ENCODE measurements around the gene CASTOR2.
"Not testable (repeated sequence)": the region's sequence is repeated elsewhere in the genome, so short reads cannot be mapped to it uniquely, and the experiment has no call there.

The CASTOR2 gene

GRCh38 chr7:74964511-74965119 is at the start of gene CASTOR2:
TSS of gene CASTOR2 (plus strand) at chr7:74964705. CDS start at chr7:74964986, 281 bp downstream.
- DNase-seq (peak; percentile 71), ATAC-seq (peak; percentile 90)

GRCh38 chr7:74922321-74922890 is 42.1 kb upstream of the CASTOR2 start:
- ATAC-seq, DNase-seq: not testable (repeated sequence)

- not testable (repeated sequence) for DNase-seq, ATAC-seq
Observed at GRCh38 chr7:74923644-74924043, 40.9 kb upstream of the CASTOR2 start.

- ATAC-seq: peak; percentile 32
- DNase-seq: not testable (repeated sequence)
Observed at GRCh38 chr7:74926968-74927367, 37.5 kb upstream of the CASTOR2 start.

GRCh38 chr7:74931563-74932328 is 32.8 kb upstream of the CASTOR2 start:
- not testable (repeated sequence) for DNase-seq, ATAC-seq

GRCh38 chr7:74939429-74939828 is 25.1 kb upstream of the CASTOR2 start:
- ATAC-seq, DNase-seq: not testable (repeated sequence)

- not testable (repeated sequence) for ATAC-seq, DNase-seq
Observed at GRCh38 chr7:74941302-74942069, 23.0 kb upstream of the CASTOR2 start.

GRCh38 chr7:74943923-74944322 is 20.6 kb upstream of the CASTOR2 start:
- not testable (repeated sequence) for ATAC-seq

GRCh38 chr7:74947741-74948140 is 16.8 kb upstream of the CASTOR2 start:
- not testable (repeated sequence) for ATAC-seq, DNase-seq

More at GRCh38 chr7:74943923-74944322, 20.6 kb upstream of the CASTOR2 start:
- not testable (repeated sequence) for DNase-seq

GRCh38 chr7:74953774-74954173 is 10.7 kb upstream of the CASTOR2 start:
- DNase-seq, ATAC-seq: not testable (repeated sequence)

GRCh38 chr7:74958328-74958727 is 6.2 kb upstream of the CASTOR2 start:
- not testable (repeated sequence) for ATAC-seq, DNase-seq

GRCh38 chr7:74963704-74964510 is 598 bp upstream of the CASTOR2 start:
- ATAC-seq: peak; percentile 22

GRCh38 chr7:74966208-74966854 is 1.8 kb downstream of the CASTOR2 start:
- not testable (repeated sequence) for ATAC-seq

More at GRCh38 chr7:74963704-74964510, 598 bp upstream of the CASTOR2 start:
- DNase-seq: peak; percentile 3

GRCh38 chr7:74966909-74967308 is 2.4 kb downstream of the CASTOR2 start:
- DNase-seq: not testable (repeated sequence)

More at GRCh38 chr7:74966208-74966854, 1.8 kb downstream of the CASTOR2 start:
- DNase-seq: not testable (repeated sequence)

GRCh38 chr7:74971431-74971830 is 6.9 kb downstream of the CASTOR2 start:
- DNase-seq, ATAC-seq: not testable (repeated sequence)

More at GRCh38 chr7:74966909-74967308, 2.4 kb downstream of the CASTOR2 start:
- not testable (repeated sequence) for ATAC-seq

- not testable (repeated sequence) for ATAC-seq, DNase-seq
Observed at GRCh38 chr7:74972377-74972776, 7.9 kb downstream of the CASTOR2 start.

- not testable (repeated sequence) for ATAC-seq, DNase-seq
Observed at GRCh38 chr7:74975959-74976358, 11.5 kb downstream of the CASTOR2 start.

- not testable (repeated sequence) for DNase-seq, ATAC-seq
Observed at GRCh38 chr7:74977523-74977922, 13.0 kb downstream of the CASTOR2 start.

GRCh38 chr7:74988436-74988835 is 23.9 kb downstream of the CASTOR2 start:
- ATAC-seq, DNase-seq: not testable (repeated sequence)

- ATAC-seq (no peak), DNase-seq (no peak)
Observed at GRCh38 chr7:74993121-74993520, 28.6 kb downstream of the CASTOR2 start.

Measured in stimulated activated naive CD8-positive, alpha-beta T cell treated with anti-CD3 and anti-CD28 coated beads, Interleukin-15, Interleukin-2, amounts not matched to agents 100 U/mL and 50 U/mL, for 24 hours (primary cell).